Naive thymus-derived CD4-positive, alpha-beta T cell (primary cell): ENCODE measurements around the gene SHF. TPM values are rescaled to one million over a fixed set of nuclear protein-coding genes. Genes with fewer than 3 reads are reported as not detected.

Source experiments
- ATAC-seq: fragments of 150-1000 bp; cut with Tn5 transposase; 2 replicates; pipeline ENCODE4 v1.10.0; 2021; ENCODE audit warnings: mild to moderate bottlenecking, moderate library complexity
- CTCF ChIA-PET: fragments of 350-600 bp; sonication (Branson Sonifier 250); formaldehyde crosslinking; loops from one replicate; lab custom pipeline; 2021; ENCODE audit warnings: antibody characterized with exemption; lab: Charles Lee
- POLR2A ChIA-PET: fragments of 350-600 bp; sonication (Branson Sonifier 250); formaldehyde crosslinking; loops from one replicate; lab custom pipeline; 2021; ENCODE audit warnings: antibody characterized with exemption, inconsistent platforms; lab: Charles Lee
- DNase-seq, 9 donors: peaks; one replicate each; pipeline versions ENCODE4 v3.0.0 to v3.0.0-alpha.2; 2020 to 2022; ENCODE audit warnings: mixed read lengths in 1 of 9
- H3K27ac ChIP-seq: one replicate; pipeline ENCODE4 v1.7.0; 2013; ENCODE audit warnings: mild to moderate bottlenecking, low read depth, low read length, moderate library complexity
- H3K27me3 ChIP-seq, 2 donors: one replicate each; pipeline ENCODE4 v1.7.0; 2013; ENCODE audit warnings: low read length in 2 of 2, mild to moderate bottlenecking in 2 of 2, moderate library complexity in 2 of 2; ENCODE audit not compliant: control insufficient read depth in 2 of 2, insufficient read depth in 2 of 2
- H3K36me3 ChIP-seq, 3 experiments: 1 replicate in 2 of 3; 2 replicates in 1 of 3; pipeline ENCODE4 v1.7.0; 2013; ENCODE audit warnings: low read length in 3 of 3, mild to moderate bottlenecking in 3 of 3, moderate library complexity in 1 of 3; ENCODE audit not compliant: insufficient read depth in 3 of 3, control insufficient read depth in 2 of 3
- H3K4me1 ChIP-seq, 2 donors: one replicate each; pipeline ENCODE4 v1.7.0; 2013; ENCODE audit warnings: low read length in 2 of 2, mild to moderate bottlenecking in 2 of 2, moderate library complexity in 1 of 2; ENCODE audit not compliant: control insufficient read depth in 2 of 2, insufficient read depth in 2 of 2
- H3K4me3 ChIP-seq: 2 replicates; pipeline ENCODE4 v1.7.0; 2013; ENCODE audit warnings: mild to moderate bottlenecking, low read length
- H3K9me3 ChIP-seq, 3 experiments: 1 replicate in 2 of 3; 2 replicates in 1 of 3; pipeline ENCODE4 v1.7.0; 2013; ENCODE audit warnings: low read length in 3 of 3; ENCODE audit not compliant: control insufficient read depth in 2 of 3
- H3K27ac Mint-ChIP-seq, 9 donors: one replicate each; pipeline ENCODE4 v1.8.0; 2020 to 2022; ENCODE audit warnings: mixed read lengths in 9 of 9, mild to moderate bottlenecking in 8 of 9, moderate library complexity in 5 of 9, inconsistent platforms in 2 of 9
- H3K27me3 Mint-ChIP-seq, 5 donors: one replicate each; pipeline ENCODE4 v1.8.0; 2021 to 2022; ENCODE audit warnings: mixed read lengths in 5 of 5, mild to moderate bottlenecking in 1 of 5
- H3K36me3 Mint-ChIP-seq, 5 donors: one replicate each; pipeline ENCODE4 v1.8.0; 2020 to 2022; ENCODE audit warnings: mixed read lengths in 5 of 5, mild to moderate bottlenecking in 3 of 5, inconsistent platforms in 1 of 5
- H3K4me1 Mint-ChIP-seq, 7 donors: one replicate each; pipeline ENCODE4 v1.8.0; 2020 to 2022; ENCODE audit warnings: mixed read lengths in 7 of 7, mild to moderate bottlenecking in 3 of 7, inconsistent platforms in 1 of 7
- H3K4me3 Mint-ChIP-seq, 10 donors: one replicate each; pipeline ENCODE4 v1.8.0; 2020 to 2022; ENCODE audit warnings: mild to moderate bottlenecking in 10 of 10, mixed read lengths in 10 of 10, moderate library complexity in 6 of 10, inconsistent platforms in 2 of 10
- H3K9me3 Mint-ChIP-seq, 11 donors: one replicate each; pipeline ENCODE4 v1.8.0; 2020 to 2022; ENCODE audit warnings: mixed read lengths in 11 of 11, mild to moderate bottlenecking in 4 of 11, inconsistent platforms in 1 of 11, moderate library complexity in 1 of 11
- intact Hi-C, 2 donors: fragments of 100-400 bp; cut with micrococcal nuclease; formaldehyde crosslinking; loops; one replicate each; pipeline ENCODE4 v1.15.1; 2023
- polyA plus RNA-seq, 2 donors: library from polyadenylated mRNA; unstranded; fragments of 300-500 nt; fragmentation: Illumina TruSeq; gene quantifications; one replicate each; pipeline ENCODE4 v1.2.3, GENCODE V29; 2021
- total RNA-seq, 6 experiments: library from RNA in 5 of 6; stranded (reverse) in 5 of 6; gene quantifications; 1 replicate in 5 of 6; 2 replicates in 1 of 6; pipeline ENCODE4 v1.2.3 and lab custom pipeline; 2021 to 2026

The SHF gene
- total and polyA plus RNA-seq, 7 experiments from 2014 or later = 2.5 to 8.7 (median 4.4) TPM

DNA sequence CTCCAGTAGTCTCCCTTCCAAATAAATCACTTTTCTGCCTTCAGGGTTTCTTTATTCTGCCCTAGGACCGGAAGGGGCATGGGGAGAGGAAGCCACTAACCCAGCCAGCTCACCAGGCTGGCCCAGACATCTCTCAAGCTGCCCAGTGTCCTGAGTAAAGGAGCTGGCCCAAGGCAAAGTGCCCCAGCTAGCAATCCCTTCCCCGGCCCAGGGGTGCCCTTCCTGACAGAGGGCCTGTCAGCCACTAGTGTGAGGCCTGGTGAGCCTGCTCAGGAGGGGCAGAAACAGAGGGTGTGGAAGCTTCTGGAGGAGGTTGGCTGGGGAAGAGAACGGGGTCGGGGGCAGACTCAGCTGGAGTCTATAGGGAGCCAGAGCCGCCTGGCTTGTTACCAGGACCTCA, 22.2 kb downstream of the SHF start:
- H3K27ac ChIP-seq = peak overlapping the region; percentile 95
- H3K4me3 ChIP-seq = no peak overlapping the region
- Mint-ChIP-seq H3K27me3 (no peaks in the 10 kb centered on the region), H3K27ac (peak overlapping the region; percentile 70 to 91 (median 86)), H3K4me1 (peaks cover 4 to 31% (median 18%) of the 10 kb centered on the region in 7 donors), H3K9me3 (peaks cover 0 to 2% (median 0%) of the 10 kb centered on the region in 11 donors), H3K36me3 (peaks cover 0 to 3% (median 0%) of the 10 kb centered on the region in 5 donors), H3K4me3 (peak overlapping the region; percentile 66 to 87 (median 74))
- peaks cover 10 to 13% of the 10 kb centered on the region in 2 donors for H3K4me1 ChIP-seq
- DNase-seq (no peak), ATAC-seq (no peak)
- H3K9me3 ChIP-seq = no peaks in the 10 kb centered on the region
- ChIA-PET POLR2A (interaction anchor here (0.9 to 7.3 kb wide), 5 partner anchors 24 to 367 kb away, joined by 3 to 77 read pairs (median 4); a partner anchor contains a TSS), CTCF (interaction anchor here (2.7 to 4.5 kb wide), 2 partner anchors 14 to 234 kb away, joined by 15 to 36 read pairs; no protein-coding TSS in a partner anchor)
- H3K27me3 ChIP-seq = no peaks in the 10 kb centered on the region
- no peaks in the 10 kb centered on the region for H3K36me3 ChIP-seq
- intact Hi-C loops = no loop called here

- DNase-seq (no peak), ATAC-seq (no peak)
- H3K9me3 Mint-ChIP-seq = peaks cover 0 to 2% (median 0%) of the 10 kb centered on the region in 11 donors
- no peak overlapping the region for H3K27ac ChIP-seq
- no peak overlapping the region for H3K4me3 ChIP-seq
- no peaks in the 10 kb centered on the region for H3K27me3 Mint-ChIP-seq
- intact Hi-C loops = no loop called here
- no peaks in the 10 kb centered on the region for H3K9me3 ChIP-seq
- peak overlapping the region; percentile 51 to 91 (median 72) for H3K27ac Mint-ChIP-seq
- no peaks in the 10 kb centered on the region for H3K27me3 ChIP-seq
- H3K36me3 ChIP-seq = no peaks in the 10 kb centered on the region
- peaks cover 10 to 31% (median 18%) of the 10 kb centered on the region in 7 donors for H3K4me1 Mint-ChIP-seq
- ChIA-PET CTCF (interaction anchor here (1.1 to 4.5 kb wide), 6 partner anchors 15 to 238 kb away, joined by 3 to 36 read pairs (median 12); a partner anchor contains a TSS), POLR2A (interaction anchor here (1.5 to 7.3 kb wide), 3 partner anchors 35 to 237 kb away, joined by 3 to 77 read pairs (median 17); a partner anchor contains a TSS)
- H3K4me3 Mint-ChIP-seq = peak overlapping the region; percentile 19 to 87 (median 70)
- H3K36me3 Mint-ChIP-seq = peaks cover 0 to 9% (median 0%) of the 10 kb centered on the region in 5 donors
- H3K4me1 ChIP-seq = peaks cover 10 to 13% of the 10 kb centered on the region in 2 donors
Observed at GRCh38 chr15:45164914-45165313, 22.9 kb downstream of the SHF start.

DNA sequence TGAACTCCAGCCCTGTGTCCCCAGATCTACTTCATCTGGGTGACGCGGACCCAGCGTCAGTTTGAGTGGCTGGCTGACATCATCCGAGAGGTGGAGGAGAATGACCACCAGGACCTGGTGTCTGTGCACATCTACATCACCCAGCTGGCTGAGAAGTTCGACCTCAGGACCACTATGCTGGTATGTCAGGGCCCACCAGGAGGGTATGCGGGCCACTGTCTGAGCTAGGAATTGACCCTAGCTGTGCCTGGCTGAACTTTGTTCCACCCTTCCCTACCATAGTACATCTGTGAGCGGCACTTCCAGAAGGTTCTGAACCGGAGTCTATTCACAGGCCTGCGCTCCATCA, 24.3 kb downstream of the SHF start:
- CTCF ChIA-PET = interaction anchor here (0.6 to 4.5 kb wide), 14 partner anchors 10 to 860 kb away, joined by 3 to 36 read pairs (median 4); a partner anchor contains a TSS
- intact Hi-C loops = loop anchor here (1.0 to 2.0 kb wide), 6 partner anchors 105 to 451 kb away; partner anchors contain the start of gene BLOC1S6 (in 1 of the 2)
- Histone ChIP-seq H3K4me1 (peaks cover 10 to 13% of the 10 kb centered on the region in 2 donors), H3K27me3 (no peaks in the 10 kb centered on the region), H3K4me3 (no peak overlapping the region), H3K36me3 (no peaks in the 10 kb centered on the region), H3K9me3 (no peaks in the 10 kb centered on the region), H3K27ac (no peak overlapping the region)
- Mint-ChIP-seq H3K4me3 (peak overlapping the region in 1 of 10 donors; percentile 20), H3K36me3 (peaks cover 0 to 14% (median 0%) of the 10 kb centered on the region in 5 donors), H3K4me1 (peaks cover 11 to 32% (median 22%) of the 10 kb centered on the region in 7 donors), H3K27ac (peak overlapping the region in 1 of 9 donors; percentile 65), H3K27me3 (no peaks in the 10 kb centered on the region), H3K9me3 (peaks cover 0 to 2% (median 0%) of the 10 kb centered on the region in 11 donors)
- POLR2A ChIA-PET = interaction anchor here (1.1 to 7.3 kb wide), 3 partner anchors 13 to 238 kb away, joined by 3 to 77 read pairs (median 8); a partner anchor contains a TSS
- DNase-seq (no peak), ATAC-seq (no peak)

- H3K36me3 ChIP-seq = no peaks in the 10 kb centered on the region
- Mint-ChIP-seq H3K9me3 (peaks cover 0 to 2% (median 0%) of the 10 kb centered on the region in 11 donors), H3K27ac (peak overlapping the region in 2 of 9 donors; percentile 32 to 38), H3K27me3 (no peaks in the 10 kb centered on the region), H3K4me1 (peaks cover 11 to 34% (median 24%) of the 10 kb centered on the region in 7 donors), H3K36me3 (peaks cover 0 to 14% (median 4%) of the 10 kb centered on the region in 5 donors), H3K4me3 (no peak overlapping the region)
- ChIA-PET CTCF (interaction anchor here (0.6 to 4.5 kb wide), 12 partner anchors 17 to 860 kb away, joined by 3 to 36 read pairs (median 4); a partner anchor contains a TSS), POLR2A (interaction anchor here (0.7 to 7.3 kb wide), 4 partner anchors 14 to 239 kb away, joined by 3 to 77 read pairs (median 6); a partner anchor contains a TSS)
- H3K4me3 ChIP-seq = no peak overlapping the region
- peaks cover 10 to 13% of the 10 kb centered on the region in 2 donors for H3K4me1 ChIP-seq
- no peak overlapping the region for H3K27ac ChIP-seq
- ATAC-seq (peak; percentile 59), DNase-seq (peak; percentile 30 to 61 (median 44))
- no peaks in the 10 kb centered on the region for H3K9me3 ChIP-seq
- intact Hi-C loops = loop anchor here (1.0 to 2.0 kb wide), 6 partner anchors 106 to 451 kb away; partner anchors contain the start of gene BLOC1S6 (in 1 of the 2)
- no peaks in the 10 kb centered on the region for H3K27me3 ChIP-seq
Observed at GRCh38 chr15:45162771-45163507, 24.8 kb downstream of the SHF start.

GRCh38 chr15:45161666-45162065, 26.1 kb downstream of the SHF start:
- H3K27ac Mint-ChIP-seq = peak overlapping the region in 1 of 9 donors; percentile 7
- H3K36me3 Mint-ChIP-seq = peaks cover 0 to 14% (median 4%) of the 10 kb centered on the region in 5 donors
- ATAC-seq = no peak
- Histone ChIP-seq H3K4me3 (no peak overlapping the region), H3K4me1 (peaks cover 10 to 13% of the 10 kb centered on the region in 2 donors), H3K27me3 (no peaks in the 10 kb centered on the region), H3K9me3 (no peaks in the 10 kb centered on the region), H3K36me3 (no peaks in the 10 kb centered on the region), H3K27ac (no peak overlapping the region)
- no peaks in the 10 kb centered on the region for H3K27me3 Mint-ChIP-seq
- POLR2A ChIA-PET = interaction anchor here (0.6 kb wide), 1 partner anchor 1352 kb away, joined by 3 read pairs; no protein-coding TSS in a partner anchor
- CTCF ChIA-PET = interaction anchor here (0.6 to 4.5 kb wide), 5 partner anchors 17 to 238 kb away, joined by 3 to 36 read pairs (median 4); no protein-coding TSS in a partner anchor
- DNase-seq = no peak
- peaks cover 11 to 32% (median 25%) of the 10 kb centered on the region in 7 donors for H3K4me1 Mint-ChIP-seq
- intact Hi-C loops = loop anchor here (2.0 kb wide), 2 partner anchors 107 to 295 kb away; no protein-coding TSS in a partner anchor
- H3K4me3 Mint-ChIP-seq = no peak overlapping the region
- peaks cover 0 to 2% (median 0%) of the 10 kb centered on the region in 11 donors for H3K9me3 Mint-ChIP-seq

DNA sequence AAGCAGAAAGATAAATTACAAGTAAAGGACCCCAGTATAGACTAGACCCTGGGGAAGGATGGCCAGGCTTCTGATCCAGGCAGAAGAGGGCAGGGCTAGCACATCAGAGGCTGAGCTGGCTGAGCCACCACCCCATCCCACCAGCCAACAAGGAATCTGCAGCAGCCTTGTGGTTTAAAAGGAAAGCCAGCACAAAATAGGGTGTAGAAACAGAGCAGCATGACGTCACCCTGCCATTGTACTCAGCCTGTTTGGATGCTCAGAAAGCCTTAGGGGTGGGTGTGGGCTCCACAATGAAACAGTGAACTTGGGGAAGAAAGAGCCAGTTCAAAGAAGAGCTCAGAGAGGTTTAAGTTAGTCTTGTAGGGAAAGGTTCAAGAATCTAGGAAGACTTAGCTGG, 29.8 kb downstream of the SHF start:
- Histone ChIP-seq H3K9me3 (no peaks in the 10 kb centered on the region), H3K4me3 (no peak overlapping the region), H3K4me1 (no peaks in the 10 kb centered on the region), H3K27me3 (no peaks in the 10 kb centered on the region), H3K36me3 (no peaks in the 10 kb centered on the region), H3K27ac (no peak overlapping the region)
- ChIA-PET POLR2A (no interaction called here), CTCF (no interaction called here)
- peak overlapping the region in 2 of 10 donors; percentile 18 to 41 for H3K4me3 Mint-ChIP-seq
- peaks cover 0 to 14% (median 11%) of the 10 kb centered on the region in 7 donors for H3K4me1 Mint-ChIP-seq
- DNase-seq = no peak
- intact Hi-C loops = no loop called here
- H3K9me3 Mint-ChIP-seq = peaks cover 0 to 2% (median 0%) of the 10 kb centered on the region in 11 donors
- H3K27me3 Mint-ChIP-seq = no peaks in the 10 kb centered on the region
- H3K36me3 Mint-ChIP-seq = peaks cover 0 to 14% (median 4%) of the 10 kb centered on the region in 5 donors
- no peak overlapping the region for H3K27ac Mint-ChIP-seq
- ATAC-seq = no peak
